SH-SY5Y (cell line): ENCODE measurements around the gene SYNGR3.

Source experiments
- GATA2 ChIP-seq: IDR thresholded peaks from 2 replicates; pipeline ENCODE4 v1.6.1; 2011; ENCODE audit warnings: mild to moderate bottlenecking, low read depth, low read length
- GATA3 ChIP-seq: IDR thresholded peaks from 2 replicates; pipeline ENCODE4 v1.6.1; 2011; ENCODE audit warnings: low read depth, mild to moderate bottlenecking, low read length, moderate library complexity

DNA sequence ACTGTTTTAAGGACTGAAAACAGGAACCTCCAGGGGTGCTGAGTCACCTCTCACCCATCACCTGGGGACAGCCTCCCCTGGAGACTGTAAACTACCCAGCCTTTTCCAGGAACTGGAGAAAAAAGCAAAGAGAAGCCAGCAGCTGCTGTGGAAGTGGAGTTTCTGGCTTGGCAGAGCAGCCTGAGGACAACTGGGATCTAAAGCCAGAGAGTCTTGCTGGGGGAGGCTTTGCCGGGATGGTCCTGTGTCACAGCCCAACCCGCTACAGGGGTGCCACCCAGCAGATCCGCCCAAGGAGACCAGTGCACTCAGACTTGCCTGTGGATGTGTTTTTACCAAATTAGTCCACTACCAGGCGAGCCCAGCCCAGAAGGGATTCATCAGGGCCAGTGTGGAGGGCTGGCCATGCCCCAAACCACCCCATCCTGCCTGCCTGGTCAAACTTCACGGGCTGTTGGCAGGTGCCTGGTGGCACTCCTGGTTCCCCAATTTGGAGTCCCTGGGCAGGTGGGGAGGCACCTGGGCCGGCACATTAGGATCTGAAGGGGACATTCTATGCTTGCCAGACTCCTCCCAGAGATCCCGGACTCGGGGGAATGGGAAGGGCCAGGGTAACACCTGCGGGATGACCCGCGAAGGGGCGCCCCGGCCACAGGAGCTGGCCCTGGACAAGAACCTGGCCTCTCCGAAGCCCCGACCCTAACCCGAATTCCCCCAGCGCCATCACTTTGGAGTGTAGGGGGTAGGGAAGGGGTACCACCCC lies 47.5 kb upstream of the SYNGR3 start:
- TF ChIP-seq GATA2, result no peak
- no peak for TF ChIP-seq GATA3
